Embryonic facial prominence (tissue), 1 donor: ENCODE data around the gene AIFM3.
"Not testable (repeated sequence)": the region's sequence is repeated elsewhere in the genome, so short reads cannot be mapped to it uniquely, and the experiment has no call there.

Experiments
- DNase-seq: peaks from one replicate; pipeline ENCODE4 v3.0.0-alpha.2; 2016; ENCODE audit errors: extremely low spot score

The AIFM3 gene

DNA sequence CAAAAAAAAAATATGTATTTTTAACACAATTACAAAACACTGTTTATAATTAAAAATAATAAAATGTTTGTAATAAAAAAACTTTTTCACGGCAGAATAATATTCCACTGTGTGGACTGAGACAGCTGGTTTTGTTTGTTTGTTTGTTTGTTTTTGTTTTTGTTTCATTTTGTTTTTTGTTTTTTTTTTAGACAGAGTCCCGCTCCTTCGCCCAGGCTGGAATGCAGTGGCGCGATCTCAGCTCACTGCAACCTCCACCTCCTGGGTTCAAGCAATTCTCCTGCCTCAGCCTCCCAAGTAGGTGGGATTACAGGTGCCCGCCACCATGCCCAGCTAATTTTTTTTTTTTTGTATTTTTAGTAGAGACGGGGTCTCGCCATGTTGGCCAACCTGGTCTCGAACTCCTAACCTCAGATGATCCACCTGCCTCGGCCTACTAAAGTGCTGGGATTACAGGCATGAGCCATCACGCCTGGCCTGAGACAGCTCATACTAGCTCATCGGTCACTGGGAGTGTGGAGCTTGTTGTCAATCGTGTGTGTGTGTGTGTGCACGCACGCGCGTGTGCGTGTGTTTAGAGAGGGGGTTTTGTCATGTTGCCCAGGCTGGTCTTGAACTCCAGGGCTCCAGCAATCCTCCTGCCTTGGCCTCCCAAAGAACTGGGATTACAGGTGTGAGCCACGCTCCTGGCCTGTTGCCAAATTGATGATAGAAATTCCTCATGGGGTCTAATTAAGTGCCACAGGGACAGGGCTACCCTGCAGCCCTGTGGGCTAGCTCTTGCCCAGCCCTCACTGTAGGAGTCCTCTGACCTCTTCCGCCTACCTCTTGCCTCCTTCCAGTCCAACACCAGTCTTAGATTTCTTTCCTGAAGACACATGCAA lies 7.2 kb upstream of the AIFM3 start:
- no peak for DNase-seq

DNA sequence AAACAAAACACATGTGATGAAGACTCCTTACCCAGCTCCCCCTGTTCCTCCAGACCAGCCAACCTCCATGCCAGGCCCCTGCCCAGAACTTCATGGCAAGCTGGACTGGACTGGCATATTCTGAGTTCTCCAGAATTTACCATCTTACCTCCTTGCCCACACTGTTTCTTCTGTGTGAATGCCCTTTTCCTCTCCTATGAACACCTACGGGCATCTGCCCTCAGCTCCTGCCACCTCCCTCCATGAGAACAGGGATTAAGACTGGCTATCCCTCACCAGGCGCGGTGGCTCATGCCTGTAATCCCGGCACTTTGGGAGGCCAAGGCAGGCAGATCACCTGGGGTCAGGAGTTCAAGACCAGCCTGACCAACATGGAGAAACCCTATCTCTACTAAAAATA lies 6.4 kb upstream of the AIFM3 start:
- DNase-seq = no peak

DNA sequence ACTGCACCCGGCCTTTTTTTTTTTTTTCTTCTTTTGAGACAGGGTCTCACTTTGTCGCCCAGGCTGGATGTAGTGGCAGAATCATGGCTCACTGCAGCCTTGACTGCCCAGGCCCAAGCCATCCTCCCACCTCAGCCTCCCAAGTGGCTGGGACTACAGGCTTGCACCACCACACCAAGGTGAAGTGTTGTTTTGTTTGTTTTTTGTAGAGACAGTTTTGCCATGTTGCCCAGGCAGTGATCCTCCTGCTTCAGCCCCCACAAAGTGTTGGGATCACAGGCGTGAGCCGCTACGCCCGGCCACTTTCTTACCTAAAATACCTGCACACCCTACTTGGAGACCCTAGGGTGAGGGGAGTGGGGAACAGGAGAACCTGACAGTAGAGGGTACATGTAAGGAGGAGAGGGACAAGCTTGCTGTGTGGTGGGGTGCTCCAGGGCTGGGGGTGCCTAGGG lies 4.5 kb upstream of the AIFM3 start:
- no peak for DNase-seq

DNA sequence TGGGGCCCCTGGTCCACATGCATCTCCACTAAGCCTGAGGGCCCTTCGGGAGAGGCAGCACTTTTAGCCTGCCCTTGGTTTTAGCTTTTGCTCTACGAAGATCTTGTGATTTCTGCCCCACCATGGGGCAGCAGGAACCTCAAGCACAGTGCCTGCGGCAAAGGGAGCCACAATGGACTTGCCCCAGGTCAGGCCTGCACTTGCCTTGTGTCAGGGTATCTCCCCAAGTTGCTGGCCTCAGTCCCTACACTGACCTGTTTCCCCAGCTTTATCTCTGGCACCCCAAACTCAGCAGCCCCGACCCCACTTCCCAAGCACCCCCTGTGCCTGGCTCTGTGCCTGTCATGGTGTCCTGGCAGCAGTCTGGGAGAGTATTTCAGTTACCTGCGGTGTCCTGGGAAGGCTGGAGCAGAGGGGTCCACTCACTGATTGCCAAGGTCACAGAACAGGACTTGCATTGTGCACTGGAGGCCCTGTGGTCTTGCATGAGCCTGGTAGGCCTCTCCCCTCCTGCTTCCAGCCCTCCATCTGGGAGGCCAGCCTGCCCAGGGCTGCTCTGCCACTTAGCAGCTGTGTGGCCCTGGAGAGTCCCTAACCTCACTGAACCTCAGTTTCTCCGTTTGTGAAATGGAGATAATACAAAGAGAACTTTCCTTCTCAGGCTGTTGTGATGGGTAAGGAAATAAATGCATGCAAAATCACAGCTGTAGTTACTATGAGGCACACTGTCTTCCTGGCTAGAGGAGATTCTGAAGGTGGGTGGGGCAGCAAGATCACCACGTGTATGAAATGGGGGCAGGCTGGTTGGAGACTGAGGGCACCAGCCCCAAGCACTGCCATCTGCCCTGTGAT lies 3.6 kb upstream of the AIFM3 start:
- no peak for DNase-seq

DNA sequence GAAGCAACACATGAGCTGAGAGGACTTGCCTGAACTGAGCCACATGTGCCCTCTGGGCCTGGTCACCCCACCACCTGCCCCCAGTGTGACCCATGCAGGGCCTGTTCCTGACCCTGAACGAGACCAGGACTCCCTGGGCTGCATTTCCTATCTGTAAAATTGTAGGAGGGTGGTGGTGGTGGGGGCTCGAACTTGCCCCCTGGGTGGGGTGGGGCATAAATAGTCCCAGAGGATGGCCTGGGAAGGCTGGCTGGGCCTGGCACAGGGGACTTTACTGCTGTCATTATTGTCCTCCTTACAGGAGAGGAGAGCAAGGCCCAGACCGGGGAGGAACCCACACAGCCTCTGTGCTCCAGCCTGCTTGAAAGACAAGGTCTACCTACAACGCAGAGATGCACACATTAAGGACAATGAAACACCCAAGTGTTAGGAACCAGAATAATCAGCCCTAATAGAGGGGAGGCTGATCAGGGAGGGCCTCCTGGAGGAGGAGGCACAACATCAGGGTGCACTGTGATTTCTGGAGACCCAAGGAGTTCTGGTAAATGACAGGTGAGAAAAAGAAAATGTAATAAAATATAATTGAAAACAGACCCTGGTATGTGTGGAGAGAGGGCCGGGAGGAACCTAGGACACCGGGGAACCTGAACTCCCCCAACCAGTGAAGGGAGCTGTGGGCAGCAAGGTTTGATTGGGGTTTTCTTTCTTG lies 2.8 kb upstream of the AIFM3 start:
- DNase-seq = no peak

DNA sequence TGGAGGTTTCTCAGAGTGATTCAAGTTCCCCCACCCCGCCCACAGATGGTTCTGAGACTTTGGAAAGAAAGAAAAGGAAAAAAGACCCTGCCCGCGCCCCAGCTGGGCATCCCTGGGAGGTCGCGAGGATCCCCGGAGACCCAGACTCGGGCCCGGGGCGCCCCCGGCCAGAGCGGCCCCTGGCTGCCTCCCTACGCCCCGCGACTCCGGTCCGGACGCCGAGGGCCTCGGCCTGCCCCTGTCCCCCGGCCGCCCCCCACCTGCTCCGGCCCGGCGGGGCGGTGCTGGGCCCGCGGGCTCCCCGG lies 2.3 kb upstream of the AIFM3 start:
- DNase-seq = no peak

DNA sequence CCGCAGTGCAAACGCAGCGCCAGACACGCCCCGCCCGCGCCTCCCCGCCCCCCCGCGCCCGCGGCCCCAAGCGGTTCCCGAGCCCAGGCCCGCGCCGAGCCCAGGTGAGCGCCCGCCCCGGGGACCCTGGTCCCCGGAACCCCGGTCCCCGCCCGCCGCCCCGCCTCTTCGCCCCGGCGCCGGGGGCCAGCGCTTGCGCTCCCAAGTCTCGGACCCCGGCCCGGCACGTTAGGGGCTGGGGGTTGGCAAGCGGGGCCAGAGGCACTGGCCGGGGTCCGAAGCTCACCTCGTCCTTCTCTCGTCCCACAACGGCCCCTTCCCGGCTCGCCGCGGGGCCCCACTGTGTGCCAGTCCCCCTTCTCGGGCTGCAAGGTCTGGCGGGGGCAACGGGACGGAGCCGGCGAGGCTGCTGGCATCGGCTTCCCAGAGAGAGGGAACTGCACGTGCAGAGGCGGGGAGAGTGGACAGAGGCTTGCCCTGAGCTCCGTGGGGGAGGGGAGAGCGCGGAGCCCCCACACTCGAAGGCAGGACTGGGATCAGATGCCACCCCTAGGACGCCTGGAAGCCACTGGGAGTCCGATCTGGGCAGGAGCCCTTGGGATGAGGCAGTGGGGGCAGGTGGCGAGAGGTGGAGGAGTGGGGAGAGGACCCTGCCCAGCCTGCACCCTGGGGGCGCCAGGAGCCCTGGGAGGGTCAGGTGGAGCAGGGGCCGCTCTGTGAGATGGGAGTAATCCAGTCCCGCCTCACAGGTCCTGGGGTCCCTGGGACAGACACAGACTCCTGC lies 1.8 kb upstream of the AIFM3 start:
- DNase-seq = no peak

DNA sequence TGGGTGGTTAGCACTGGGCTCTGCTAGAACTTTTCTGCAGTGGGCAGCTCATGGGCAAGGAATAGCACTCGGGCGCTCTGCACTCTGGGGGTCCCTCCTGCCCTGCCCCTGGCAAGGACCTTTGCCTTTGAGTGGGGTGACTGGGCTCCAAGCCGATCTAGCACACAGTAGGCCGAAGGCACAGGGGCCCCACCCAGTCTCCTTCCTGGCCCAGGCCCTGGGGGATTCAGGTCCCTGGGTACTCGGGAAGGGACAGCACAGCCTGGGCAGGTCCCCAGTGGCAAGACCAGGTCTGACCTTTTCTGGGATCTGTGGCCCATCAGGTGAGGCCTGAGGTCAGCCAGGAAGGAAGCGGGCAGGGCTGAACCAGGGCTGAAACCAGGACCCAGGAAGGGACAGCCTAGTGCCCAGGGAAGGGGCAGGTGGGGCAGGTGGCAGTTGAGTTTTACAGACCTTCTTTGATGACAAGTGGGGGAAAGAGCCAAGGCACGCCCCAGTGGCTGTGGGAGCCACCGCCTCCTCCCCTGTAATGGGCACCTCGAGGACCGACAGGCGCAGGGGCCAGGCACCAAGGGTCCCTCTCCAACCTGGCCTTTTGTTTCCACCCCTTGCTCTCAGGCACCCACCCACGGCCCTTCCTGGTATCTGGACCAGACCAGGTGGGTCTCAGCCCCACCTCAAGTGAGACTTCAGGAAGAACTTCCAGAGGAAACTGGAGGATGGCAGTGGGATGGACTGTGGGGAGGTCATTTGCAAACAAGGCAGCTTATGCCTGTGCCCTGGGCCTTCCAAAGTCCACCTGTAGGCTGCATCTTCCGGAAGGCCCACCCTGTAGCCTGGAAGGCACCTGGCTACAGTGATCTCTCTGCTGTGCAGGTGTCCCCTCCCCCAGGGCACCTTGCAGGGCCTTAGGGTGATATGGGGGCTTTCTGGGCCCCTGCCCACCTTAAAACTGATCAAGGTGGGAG lies 883 bp upstream of the AIFM3 start:
- DNase-seq = no peak

DNA sequence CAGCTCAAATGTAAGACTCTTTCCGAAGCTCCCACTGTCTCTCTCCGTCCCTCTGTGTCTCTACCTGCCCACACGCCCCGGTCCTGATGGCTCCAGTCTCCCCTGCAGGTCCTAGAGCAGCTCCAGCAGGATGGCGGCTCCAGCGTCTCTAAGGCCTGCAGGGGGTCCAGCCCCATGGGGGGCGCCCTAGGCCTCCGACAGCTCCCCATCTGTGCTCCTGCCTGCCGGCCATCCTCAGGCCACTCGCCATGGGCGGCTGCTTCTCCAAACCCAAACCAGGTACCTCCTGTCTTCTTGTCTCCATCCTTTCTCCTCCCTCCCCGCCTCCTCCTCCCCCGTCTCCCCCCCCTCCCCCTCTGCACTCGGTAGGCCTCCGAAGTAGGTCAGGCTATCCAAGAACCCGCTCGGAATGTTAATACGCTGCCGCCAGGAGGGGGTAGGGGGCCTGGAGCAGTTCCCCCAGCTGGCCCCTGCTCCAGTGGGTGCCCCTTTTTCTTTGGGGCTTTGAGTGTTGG lies 699 bp downstream of the AIFM3 start:
- DNase-seq = no peak

DNA sequence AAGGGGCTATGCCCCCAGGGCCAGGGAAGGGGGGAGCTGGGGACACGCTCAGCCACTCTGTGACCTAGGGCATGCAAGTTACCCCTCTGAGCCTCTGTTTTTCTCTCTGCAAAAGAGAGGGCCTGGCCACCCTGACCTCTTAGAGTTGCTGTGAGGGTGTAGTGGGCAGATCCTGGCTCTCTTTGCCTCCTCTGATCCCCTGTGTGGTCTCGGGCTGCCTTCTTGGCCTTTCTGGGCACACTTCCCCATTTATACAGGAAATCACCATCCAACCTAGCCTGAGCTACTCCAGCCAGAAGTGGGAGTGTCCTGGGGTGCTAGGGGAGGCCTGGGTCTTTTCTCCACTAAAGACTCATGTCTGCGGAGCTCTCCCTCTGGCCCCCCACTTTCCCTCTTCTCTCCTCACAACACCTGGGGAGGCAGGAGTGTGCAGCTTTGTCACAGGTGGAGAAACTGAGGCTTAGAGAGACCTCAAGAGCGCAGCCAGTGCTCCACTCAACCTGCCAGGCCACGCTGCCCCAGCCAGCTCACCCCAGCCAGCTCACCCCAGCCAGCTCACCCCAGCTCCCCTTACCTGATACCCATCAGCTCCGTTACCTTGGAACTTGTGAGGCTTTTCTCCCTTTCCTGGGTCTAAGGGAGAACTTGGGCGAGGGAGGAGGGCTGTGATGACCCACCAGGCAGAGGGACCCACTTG lies 1.4 kb downstream of the AIFM3 start:
- no peak for DNase-seq

DNA sequence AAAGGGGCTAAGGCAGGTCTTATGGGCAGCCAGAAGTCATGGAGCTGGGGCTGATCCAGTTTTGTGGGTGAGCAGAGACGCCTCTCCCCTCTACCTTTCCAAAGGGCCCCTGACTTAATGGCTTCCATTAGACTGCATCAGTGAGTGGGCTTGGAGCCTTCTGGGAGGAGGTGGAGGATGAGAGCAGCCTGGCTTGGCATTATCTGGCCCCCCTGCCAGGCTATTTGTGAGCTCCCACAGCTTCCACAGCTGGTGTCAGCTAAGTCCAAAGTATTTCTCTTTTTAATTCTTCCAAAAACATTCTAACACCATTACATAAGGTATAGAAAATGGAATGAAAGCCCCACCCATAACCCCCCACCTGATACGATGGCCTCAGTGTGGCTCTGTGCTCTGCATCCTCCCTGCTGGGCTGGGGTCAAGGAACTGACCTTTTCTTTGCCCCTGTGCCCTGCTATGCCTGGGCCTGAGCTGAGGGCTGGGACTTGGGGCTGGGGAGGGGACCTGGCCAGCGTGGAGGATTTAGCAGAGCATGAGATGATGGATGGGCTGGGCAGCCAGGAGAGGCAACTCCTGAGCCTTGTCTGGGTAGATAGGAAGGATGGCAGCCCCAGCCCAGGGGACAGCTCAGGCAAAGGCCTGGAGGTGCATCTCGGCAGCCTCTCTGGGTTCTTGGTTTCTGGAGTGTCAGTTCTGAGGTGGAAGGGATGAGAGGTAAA lies 4.0 kb downstream of the AIFM3 start:
- no peak for DNase-seq

DNA sequence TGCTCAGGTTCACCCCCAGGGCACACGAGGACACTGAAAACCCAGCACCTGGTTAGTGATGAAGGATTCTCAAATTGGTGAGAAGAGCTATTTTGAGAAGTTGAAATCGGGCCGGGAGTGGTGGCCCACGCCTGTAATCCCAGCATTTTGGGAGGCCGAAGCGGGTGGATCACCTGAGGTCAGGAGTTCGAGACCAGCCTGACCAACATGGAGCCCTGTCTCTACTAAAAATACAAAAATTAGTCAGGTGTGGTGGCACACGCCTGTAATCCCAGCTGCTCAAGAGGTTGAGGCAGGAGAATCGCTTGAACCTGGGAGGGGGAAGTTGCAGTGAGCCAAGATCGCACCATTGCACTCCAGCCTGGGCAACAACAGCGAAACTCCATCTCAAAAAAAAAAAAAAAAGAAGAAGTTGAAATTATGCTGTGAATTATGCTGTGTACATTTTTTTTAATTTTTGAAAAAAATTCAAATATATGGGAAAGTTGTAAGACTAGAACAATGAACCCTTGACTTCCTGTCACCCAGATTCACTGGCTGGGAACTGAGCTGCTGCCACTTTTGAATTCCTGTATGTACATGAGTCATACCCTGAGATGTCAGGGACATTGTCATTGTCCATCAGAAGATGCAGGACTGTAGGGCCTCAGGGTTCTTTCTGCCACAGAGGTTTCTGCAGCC lies 5.1 kb downstream of the AIFM3 start:
- not testable (repeated sequence) for DNase-seq

DNA sequence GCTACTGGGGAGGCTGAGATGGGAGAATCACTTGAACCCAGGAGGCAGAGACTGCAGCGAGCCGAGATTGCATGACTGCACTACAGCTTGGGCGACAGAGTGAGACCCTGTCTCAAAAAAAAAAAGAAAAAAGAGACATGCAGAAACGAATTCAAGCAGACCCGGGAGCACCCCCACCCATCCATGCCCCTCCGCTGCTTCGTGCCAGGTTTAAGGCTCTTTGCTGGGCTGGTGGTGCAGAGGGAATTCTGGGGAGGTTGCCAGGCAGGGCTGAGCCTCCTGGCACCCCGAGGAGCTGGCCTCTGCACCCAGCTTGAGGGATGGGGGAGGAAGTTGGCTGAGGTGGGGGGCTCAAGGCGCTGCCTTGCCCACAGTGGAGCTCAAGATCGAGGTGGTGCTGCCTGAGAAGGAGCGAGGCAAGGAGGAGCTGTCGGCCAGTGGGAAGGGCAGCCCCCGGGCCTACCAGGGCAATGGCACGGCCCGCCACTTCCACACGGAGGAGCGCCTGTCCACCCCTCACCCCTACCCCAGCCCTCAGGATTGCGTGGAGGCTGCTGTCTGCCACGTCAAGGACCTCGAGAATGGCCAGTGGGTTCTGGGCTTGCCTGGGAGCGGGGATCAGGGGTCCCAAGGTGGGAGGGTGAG lies 6.0 kb downstream of the AIFM3 start:
- no peak for DNase-seq

DNA sequence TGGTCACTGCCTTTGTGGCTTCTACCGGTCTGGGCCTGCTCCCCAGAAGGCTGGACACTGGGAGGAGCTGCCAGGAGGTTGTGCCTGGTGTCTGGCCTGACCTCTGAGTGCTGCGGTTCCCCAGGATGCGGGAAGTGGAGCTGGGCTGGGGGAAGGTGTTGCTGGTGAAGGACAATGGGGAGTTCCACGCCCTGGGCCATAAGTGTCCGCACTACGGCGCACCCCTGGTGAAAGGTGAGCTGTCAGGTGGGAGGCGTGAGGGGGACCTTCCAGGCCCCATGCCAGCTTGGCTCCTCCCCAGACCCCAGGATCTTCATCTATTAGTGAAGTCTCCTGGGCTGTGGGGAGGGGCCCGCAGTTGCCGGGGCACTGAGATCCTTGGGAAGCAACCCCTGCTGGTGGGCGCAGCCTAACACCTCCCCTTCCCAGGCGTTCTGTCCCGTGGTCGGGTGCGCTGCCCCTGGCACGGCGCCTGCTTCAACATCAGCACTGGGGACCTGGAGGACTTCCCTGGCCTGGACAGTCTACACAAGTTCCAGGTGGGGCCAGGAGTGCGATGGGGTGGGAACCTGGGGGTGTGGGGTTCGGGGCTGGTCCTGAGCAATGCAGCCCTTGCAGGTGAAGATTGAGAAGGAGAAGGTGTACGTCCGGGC lies 6.7 kb downstream of the AIFM3 start:
- DNase-seq = no peak

DNA sequence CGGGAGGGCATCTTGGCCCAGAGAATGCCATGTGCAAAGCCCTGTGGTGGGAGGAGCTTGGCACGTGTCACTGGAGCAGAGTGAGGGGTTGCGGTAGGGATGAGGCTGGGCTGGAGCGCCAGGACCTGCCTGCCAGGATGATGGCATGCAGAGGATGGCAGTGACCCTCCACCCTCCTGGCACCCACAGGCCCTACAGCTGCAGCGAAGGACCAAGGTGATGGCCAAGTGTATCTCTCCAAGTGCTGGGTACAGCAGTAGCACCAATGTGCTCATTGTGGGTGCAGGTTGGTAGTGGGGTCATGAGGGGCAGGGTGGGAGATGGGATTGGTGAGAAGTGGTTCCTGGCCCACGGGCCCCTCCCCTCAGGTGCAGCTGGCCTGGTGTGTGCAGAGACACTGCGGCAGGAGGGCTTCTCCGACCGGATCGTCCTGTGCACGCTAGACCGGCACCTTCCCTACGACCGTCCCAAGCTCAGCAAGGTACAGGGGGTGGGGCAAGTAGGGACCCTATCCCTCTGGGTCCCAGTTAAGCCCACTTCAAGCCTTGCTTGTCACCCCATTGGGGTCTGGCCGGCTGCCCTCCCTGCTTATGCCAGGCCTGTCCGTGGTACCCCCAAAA lies 7.4 kb downstream of the AIFM3 start:
- DNase-seq = no peak

DNA sequence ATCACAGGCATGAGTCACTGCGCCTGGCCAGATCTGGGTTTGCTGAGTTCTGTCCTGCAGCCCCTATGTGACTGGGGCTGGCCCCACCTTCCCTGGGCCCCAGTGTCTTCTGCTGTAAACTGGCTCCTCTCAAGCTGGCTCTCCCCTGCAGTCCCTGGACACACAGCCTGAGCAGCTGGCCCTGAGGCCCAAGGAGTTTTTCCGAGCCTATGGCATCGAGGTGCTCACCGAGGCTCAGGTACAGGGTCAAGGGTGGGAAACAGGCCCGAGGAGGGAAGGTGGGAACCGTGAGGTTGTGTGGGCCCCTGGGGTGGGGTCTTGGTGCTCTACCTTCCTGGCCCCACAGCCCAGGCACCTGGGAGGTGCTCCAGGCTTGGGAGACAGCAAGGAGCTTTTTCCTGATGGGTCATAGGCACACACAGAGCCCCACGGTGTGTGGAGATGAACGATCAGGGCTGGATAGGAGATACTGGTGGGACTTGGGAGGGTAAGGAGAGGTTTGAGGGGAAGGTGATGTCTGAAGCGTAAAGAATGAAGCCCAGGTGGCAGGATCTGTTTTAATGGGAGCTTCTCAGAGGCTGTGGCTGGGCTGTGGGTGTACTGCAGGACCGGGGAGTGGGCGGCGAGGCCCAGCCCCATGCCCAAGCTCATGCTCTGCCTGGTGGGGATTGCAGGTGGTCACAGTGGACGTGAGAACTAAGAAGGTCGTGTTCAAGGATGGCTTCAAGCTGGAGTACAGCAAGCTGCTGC lies 8.7 kb downstream of the AIFM3 start:
- DNase-seq = no peak
